Testis (tissue), 3 donors: ENCODE measurements around the gene PSMC4. TPM values are rescaled to one million over a fixed set of nuclear protein-coding genes. Genes with fewer than 3 reads are reported as not detected.

Source experiments
- DNase-seq: peaks from one replicate; pipeline ENCODE4 v3.0.0-alpha.2; 2019
- H3K27ac ChIP-seq, 2 donors: fragments of 200-600 bp; sonication (generic); one replicate each; pipeline ENCODE4 v1.5.1; 2019
- H3K27me3 ChIP-seq: fragments of 200-600 bp; sonication (generic); one replicate; pipeline ENCODE4 v1.5.1; 2019
- H3K36me3 ChIP-seq: fragments of 200-600 bp; sonication (generic); one replicate; pipeline ENCODE4 v1.5.1; 2017; ENCODE audit warnings: low read depth; ENCODE audit errors: missing control alignments
- H3K4me1 ChIP-seq: fragments of 200-600 bp; sonication (generic); one replicate; pipeline ENCODE4 v1.5.1; 2019
- H3K4me3 ChIP-seq, 2 donors: fragments of 200-600 bp; sonication (generic); one replicate each; pipeline ENCODE4 v1.5.1; 2017 to 2019
- H3K9me3 ChIP-seq: fragments of 200-600 bp; sonication (generic); one replicate; pipeline ENCODE4 v1.5.1; 2017
- POLR2A ChIP-seq: fragments of 450-650 bp; IDR thresholded peaks from one replicate; pipeline ENCODE4 v1.6.1; 2017; ENCODE audit warnings: antibody characterized with exemption, mild to moderate bottlenecking, moderate library complexity
- WGBS, 2 donors: methylation state at CpG; one replicate each; pipeline ENCODE4 v1.1.5; 2018; 5-methylcytosine and 5-hydroxymethylcytosine counted together
- intact Hi-C: fragments of 100-400 bp; cut with DNase I; formaldehyde crosslinking; loops from one replicate; pipeline ENCODE4 v1.15.1; 2023; ENCODE audit warnings: low total_unique reads
- polyA plus RNA-seq: library from polyadenylated mRNA; stranded (reverse); fragments of 350-450 nt; fragmentation: Illumina TruSeq; extraction: RNeasy Lipid Tissue Mini Kit (QIAGEN cat#74804); gene quantifications from one replicate; pipeline ENCODE4 v1.2.3, GENCODE V29; 2014; ENCODE audit warnings: low read depth, low replicate concordance; ENCODE audit not compliant: insufficient read depth
- total RNA-seq, 2 donors: library from RNA; depleted of rRNA; stranded (reverse); fragments of >200 nt; gene quantifications; one replicate each; pipeline ENCODE4 v1.2.3, GENCODE V29; 2016
- TF ChIP-seq, protein P1 (sequence below), 3 experiments: fragments of 450-650 bp in 2 of 3; fragments of 200-600 bp in 1 of 3; sonication (generic) in 1 of 3; IDR thresholded peaks; one replicate each; pipeline ENCODE4 v1.5.1; 2016 to 2019; ENCODE audit warnings: antibody characterized with exemption in 3 of 3, mild to moderate bottlenecking in 2 of 3, moderate library complexity in 1 of 3

The PSMC4 gene
- total and polyA plus RNA-seq, 3 donors from 2014 or later = 73.0 to 114 (median 77.9) TPM

- 74 to 84% methylated on average over 1 of the region's 1 CpG for WGBS, 2 donors
- no peak for TF ChIP-seq POLR2A
- TF ChIP-seq, protein P1, sequence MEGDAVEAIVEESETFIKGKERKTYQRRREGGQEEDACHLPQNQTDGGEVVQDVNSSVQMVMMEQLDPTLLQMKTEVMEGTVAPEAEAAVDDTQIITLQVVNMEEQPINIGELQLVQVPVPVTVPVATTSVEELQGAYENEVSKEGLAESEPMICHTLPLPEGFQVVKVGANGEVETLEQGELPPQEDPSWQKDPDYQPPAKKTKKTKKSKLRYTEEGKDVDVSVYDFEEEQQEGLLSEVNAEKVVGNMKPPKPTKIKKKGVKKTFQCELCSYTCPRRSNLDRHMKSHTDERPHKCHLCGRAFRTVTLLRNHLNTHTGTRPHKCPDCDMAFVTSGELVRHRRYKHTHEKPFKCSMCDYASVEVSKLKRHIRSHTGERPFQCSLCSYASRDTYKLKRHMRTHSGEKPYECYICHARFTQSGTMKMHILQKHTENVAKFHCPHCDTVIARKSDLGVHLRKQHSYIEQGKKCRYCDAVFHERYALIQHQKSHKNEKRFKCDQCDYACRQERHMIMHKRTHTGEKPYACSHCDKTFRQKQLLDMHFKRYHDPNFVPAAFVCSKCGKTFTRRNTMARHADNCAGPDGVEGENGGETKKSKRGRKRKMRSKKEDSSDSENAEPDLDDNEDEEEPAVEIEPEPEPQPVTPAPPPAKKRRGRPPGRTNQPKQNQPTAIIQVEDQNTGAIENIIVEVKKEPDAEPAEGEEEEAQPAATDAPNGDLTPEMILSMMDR (IDR thresholded peaks at IDR 0.05) = no peak
- Histone ChIP-seq H3K27me3 (no peaks in the 10 kb centered on the region), H3K27ac (no peak overlapping the region), H3K4me1 (no peaks in the 10 kb centered on the region), H3K36me3 (no peaks in the 10 kb centered on the region), H3K9me3 (no peaks in the 10 kb centered on the region), H3K4me3 (no peak overlapping the region)
- intact Hi-C loops = no loop called here
- no peak for DNase-seq
These were observed 35.3 kb downstream of the PSMC4 start for GRCh38 chr19:40006273-40006691.

DNA sequence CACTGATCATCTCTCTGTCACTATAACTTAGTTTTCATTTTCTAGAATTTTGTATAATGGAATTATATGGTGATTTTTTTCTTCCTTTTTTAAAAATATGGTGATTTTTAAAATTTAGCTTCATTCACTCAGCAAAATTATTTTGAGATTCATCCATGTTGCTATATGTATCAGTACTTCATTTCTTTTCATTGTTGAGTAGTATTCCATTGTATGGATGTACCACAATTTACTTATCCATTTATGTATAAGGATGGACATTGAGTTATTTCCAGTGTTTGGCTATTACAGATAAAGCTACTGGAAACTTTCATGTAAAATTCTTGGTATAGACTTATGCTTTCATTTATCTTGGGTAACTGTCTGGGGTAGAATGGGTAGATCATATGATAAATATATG lies 38.7 kb downstream of the PSMC4 start:
- no peaks in the 10 kb centered on the region for H3K4me1 ChIP-seq
- no peak overlapping the region for H3K27ac ChIP-seq
- no peaks in the 10 kb centered on the region for H3K27me3 ChIP-seq
- H3K36me3 ChIP-seq = no peaks in the 10 kb centered on the region
- DNase-seq = no peak
- intact Hi-C loops = no loop called here
- H3K9me3 ChIP-seq = no peaks in the 10 kb centered on the region
- TF ChIP-seq POLR2A = no peak
- TF ChIP-seq, protein P1 (IDR thresholded peaks at IDR 0.05) = no peak
- H3K4me3 ChIP-seq = no peak overlapping the region

- Histone ChIP-seq H3K4me1 (no peaks in the 10 kb centered on the region), H3K36me3 (no peaks in the 10 kb centered on the region), H3K27ac (no peak overlapping the region), H3K9me3 (no peaks in the 10 kb centered on the region), H3K4me3 (no peak overlapping the region), H3K27me3 (no peaks in the 10 kb centered on the region)
- DNase-seq = no peak
- TF ChIP-seq POLR2A = no peak
- TF ChIP-seq, protein P1 (IDR thresholded peaks at IDR 0.05) = no peak
- intact Hi-C loops = no loop called here
- 89 to 93% methylated on average over 4 of the region's 4 CpGs for WGBS, 2 donors
These were observed 43.0 kb downstream of the PSMC4 start for GRCh38 chr19:40013991-40014390.

GRCh38 chr19:40023969-40024368 lies 53.0 kb downstream of the PSMC4 start:
- DNase-seq = no peak
- Histone ChIP-seq H3K27me3 (no peaks in the 10 kb centered on the region), H3K4me3 (no peak overlapping the region), H3K36me3 (no peaks in the 10 kb centered on the region), H3K4me1 (no peaks in the 10 kb centered on the region), H3K9me3 (no peaks in the 10 kb centered on the region), H3K27ac (no peak overlapping the region)
- intact Hi-C loops = no loop called here
- WGBS, 2 donors = 88 to 89% methylated on average over 3 of the region's 3 CpGs
- TF ChIP-seq, protein P1 (IDR thresholded peaks at IDR 0.05) = no peak
- TF ChIP-seq POLR2A = no peak

DNA sequence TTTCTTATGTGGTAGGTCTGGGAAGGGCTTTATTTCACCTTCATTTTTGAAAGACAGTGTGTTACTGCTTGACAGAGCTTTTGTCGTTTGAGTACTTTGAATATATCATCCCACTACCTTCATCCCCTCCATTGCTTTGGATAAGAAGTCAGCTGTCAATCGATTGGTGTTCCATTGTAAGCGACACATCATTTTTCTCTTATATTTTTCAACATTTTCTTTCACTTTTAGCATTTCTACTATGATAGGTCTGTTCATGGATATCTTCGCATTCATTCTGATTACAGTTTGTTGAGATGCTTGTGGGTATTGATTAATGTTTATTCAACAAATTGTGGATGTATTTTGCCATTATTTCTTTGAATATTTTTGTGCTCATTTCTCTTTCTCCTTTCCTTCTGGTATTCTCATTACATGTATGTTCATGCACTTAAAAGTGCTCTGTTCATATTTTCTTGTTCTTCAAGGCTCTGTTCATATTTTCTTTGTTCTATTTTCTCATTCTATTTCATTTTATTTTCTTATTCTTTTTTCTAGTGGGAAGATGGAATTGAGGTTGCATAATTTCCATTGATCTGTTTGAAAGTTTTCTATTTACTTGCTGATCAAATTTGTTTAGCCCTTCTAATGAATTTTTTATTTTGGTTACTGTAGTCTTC lies 55.1 kb downstream of the PSMC4 start:
- H3K4me3 ChIP-seq = no peak overlapping the region
- no peak for DNase-seq
- H3K4me1 ChIP-seq = no peaks in the 10 kb centered on the region
- 95 to 98% methylated on average over 4 of the region's 4 CpGs for WGBS, 2 donors
- intact Hi-C loops = no loop called here
- H3K27ac ChIP-seq = no peak overlapping the region
- no peaks in the 10 kb centered on the region for H3K9me3 ChIP-seq
- H3K27me3 ChIP-seq = no peaks in the 10 kb centered on the region
- TF ChIP-seq POLR2A = no peak
- TF ChIP-seq, protein P1 (IDR thresholded peaks at IDR 0.05) = no peak
- H3K36me3 ChIP-seq = no peaks in the 10 kb centered on the region
